HG03439 (cell line): Measurements from ENCODE around the gene PRSS1.

ENCODE experiments used
- ATAC-seq: cut with Tn5 transposase; IDR thresholded peaks from one replicate; pipeline ENCODE4 v1.9.1; 2021; ENCODE audit warnings: mild to moderate bottlenecking, moderate library complexity; ENCODE audit not compliant: unreplicated experiment

PRSS1 gene

DNA sequence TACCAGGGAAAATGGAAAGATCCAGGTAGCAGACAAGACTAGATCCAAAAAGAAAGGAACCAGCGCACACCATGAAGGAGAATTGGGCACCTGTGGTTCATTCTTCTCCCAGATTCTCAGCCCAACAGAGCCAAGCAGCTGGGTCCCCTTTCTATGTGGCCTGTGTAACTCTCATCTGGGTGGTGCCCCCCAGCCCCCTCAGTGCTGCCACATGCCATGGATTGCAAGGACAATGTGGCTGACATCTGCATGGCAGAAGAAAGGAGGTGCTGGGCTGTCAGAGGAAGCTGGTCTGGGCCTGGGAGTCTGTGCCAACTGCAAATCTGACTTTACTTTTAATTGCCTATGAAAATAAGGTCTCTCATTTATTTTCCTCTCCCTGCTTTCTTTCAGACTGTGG, 42.9 kb downstream of the PRSS1 start:
- no peak for ATAC-seq

DNA sequence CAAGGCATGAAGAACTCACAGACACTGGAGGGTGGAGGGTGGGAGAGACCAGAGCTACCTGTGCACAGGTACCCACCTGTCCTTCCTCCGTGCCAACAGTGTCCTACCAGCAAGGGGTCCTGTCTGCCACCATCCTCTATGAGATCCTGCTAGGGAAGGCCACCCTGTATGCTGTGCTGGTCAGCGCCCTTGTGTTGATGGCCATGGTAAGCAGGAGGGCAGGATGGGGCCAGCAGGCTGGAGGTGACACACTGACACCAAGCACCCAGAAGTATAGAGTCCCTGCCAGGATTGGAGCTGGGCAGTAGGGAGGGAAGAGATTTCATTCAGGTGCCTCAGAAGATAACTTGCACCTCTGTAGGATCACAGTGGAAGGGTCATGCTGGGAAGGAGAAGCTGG, 43.3 kb downstream of the PRSS1 start:
- no peak for ATAC-seq

DNA sequence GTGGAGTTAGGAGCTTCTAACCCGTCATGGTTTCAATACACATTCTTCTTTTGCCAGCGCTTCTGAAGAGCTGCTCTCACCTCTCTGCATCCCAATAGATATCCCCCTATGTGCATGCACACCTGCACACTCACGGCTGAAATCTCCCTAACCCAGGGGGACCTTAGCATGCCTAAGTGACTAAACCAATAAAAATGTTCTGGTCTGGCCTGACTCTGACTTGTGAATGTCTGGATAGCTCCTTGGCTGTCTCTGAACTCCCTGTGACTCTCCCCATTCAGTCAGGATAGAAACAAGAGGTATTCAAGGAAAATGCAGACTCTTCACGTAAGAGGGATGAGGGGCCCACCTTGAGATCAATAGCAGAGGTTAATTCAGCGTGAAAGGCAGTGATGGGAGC, 43.9 kb downstream of the PRSS1 start:
- no peak for ATAC-seq

- no peak for ATAC-seq
Observed at GRCh38 chr7:142795339-142795863, 46.1 kb downstream of the PRSS1 start.

- no peak for ATAC-seq
Observed at GRCh38 chr7:142796001-142796500, 46.8 kb downstream of the PRSS1 start.

DNA sequence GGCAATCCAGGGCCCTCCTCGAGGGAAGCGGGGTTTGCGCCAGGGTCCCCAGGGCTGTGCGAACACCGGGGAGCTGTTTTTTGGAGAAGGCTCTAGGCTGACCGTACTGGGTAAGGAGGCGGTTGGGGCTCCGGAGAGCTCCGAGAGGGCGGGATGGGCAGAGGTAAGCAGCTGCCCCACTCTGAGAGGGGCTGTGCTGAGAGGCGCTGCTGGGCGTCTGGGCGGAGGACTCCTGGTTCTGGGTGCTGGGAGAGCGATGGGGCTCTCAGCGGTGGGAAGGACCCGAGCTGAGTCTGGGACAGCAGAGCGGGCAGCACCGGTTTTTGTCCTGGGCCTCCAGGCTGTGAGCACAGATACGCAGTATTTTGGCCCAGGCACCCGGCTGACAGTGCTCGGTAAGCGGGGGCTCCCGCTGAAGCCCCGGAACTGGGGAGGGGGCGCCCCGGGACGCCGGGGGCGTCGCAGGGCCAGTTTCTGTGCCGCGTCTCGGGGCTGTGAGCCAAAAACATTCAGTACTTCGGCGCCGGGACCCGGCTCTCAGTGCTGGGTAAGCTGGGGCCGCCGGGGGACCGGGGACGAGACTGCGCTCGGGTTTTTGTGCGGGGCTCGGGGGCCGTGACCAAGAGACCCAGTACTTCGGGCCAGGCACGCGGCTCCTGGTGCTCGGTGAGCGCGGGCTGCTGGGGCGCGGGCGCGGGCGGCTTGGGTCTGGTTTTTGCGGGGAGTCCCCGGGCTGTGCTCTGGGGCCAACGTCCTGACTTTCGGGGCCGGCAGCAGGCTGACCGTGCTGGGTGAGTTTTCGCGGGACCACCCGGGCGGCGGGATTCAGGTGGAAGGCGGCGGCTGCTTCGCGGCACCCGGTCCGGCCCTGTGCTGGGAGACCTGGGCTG, 47.5 kb downstream of the PRSS1 start:
- peak; percentile 51 for ATAC-seq

- peak; percentile 34 for ATAC-seq
Observed at GRCh38 chr7:142797391-142798377, 48.4 kb downstream of the PRSS1 start.

DNA sequence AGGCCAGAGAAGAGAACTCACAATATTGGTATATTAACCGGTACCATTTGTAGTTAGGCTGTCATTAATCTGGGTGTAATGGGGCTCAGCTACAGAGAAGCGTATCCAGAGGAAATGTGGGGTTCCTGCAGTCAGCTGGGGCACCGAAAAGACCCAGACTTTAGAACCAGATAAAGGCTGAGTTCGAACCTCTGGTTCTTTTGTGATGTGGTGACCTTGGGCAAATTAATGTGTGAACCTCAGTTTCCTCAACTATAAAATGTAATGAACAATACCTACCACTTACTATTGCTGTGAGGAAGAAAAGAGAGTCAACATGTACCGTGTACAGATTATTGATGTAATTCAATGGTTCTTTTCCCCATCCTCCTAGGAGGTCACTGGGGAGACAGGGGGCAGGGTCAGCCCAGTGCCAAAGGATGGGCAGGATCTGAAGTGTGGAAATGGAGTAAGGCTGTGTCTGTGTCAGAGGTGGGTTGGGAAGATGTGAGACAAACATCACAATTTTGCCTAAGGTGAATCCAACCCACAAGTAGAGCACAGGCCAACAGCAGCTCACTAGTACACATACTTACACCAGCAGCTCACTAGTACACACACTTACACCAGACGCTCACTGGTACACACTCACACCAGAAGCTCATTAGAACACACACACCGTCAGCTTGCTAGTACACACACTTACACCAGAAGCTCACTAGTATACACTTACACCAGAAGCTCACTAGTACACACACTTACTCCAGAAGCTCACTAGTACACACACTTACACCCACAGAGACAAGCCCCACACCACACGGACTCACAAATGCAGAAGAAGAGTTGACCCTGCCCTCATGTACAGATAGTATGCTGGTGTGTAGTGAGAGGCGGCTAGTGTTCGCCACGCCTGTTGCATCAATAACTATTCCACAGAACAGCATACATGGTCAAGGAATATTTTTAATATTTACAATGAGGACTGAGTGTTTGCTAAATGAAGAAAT, 49.5 kb downstream of the PRSS1 start:
- ATAC-seq, result no peak

- no peak for ATAC-seq
Observed at GRCh38 chr7:142799437-142799835, 50.2 kb downstream of the PRSS1 start.

DNA sequence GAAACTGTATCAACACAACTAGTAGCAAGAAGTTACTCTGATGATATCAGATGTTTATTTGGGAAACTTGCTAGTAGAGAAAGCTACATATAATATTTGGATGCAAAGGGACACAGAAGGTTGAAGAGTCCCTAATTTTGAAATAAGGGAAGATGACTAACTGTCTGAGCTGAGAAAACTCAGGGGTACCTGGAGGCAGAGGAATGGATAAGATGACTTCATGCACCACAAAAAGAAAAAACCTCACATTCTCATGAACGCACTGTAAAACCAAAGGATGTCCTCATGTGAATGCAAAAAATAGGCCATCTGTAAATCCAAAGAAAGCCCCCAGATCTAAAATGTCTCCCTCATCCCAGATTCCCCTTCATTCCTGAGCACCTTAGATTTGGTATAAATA, 50.8 kb downstream of the PRSS1 start:
- ATAC-seq, result no peak

DNA sequence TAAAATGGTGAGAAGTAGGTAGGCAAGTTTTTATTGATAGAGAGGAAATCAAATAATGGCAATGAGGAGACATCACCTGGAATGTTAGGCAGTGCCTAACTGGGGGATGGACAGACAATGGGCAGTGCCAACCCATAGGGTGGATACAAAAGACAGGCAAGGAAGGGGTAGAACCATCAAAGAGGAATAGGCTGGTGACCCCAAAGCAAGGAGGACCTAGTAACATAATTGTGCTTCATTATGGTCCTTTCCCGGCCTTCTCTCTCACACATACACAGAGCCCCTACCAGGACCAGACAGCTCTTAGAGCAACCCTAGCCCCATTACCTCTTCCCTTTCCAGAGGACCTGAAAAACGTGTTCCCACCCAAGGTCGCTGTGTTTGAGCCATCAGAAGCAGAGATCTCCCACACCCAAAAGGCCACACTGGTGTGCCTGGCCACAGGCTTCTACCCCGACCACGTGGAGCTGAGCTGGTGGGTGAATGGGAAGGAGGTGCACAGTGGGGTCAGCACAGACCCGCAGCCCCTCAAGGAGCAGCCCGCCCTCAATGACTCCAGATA, 51.5 kb downstream of the PRSS1 start:
- ATAC-seq, result no peak

DNA sequence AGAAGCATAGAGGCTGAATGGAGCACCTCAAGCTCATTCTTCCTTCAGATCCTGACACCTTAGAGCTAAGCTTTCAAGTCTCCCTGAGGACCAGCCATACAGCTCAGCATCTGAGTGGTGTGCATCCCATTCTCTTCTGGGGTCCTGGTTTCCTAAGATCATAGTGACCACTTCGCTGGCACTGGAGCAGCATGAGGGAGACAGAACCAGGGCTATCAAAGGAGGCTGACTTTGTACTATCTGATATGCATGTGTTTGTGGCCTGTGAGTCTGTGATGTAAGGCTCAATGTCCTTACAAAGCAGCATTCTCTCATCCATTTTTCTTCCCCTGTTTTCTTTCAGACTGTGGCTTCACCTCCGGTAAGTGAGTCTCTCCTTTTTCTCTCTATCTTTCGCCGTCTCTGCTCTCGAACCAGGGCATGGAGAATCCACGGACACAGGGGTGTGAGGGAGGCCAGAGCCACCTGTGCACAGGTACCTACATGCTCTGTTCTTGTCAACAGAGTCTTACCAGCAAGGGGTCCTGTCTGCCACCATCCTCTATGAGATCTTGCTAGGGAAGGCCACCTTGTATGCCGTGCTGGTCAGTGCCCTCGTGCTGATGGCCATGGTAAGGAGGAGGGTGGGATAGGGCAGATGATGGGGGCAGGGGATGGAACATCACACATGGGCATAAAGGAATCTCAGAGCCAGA, 52.5 kb downstream of the PRSS1 start:
- ATAC-seq, result no peak

- ATAC-seq, result no peak
Observed at GRCh38 chr7:142802301-142802700, 53.0 kb downstream of the PRSS1 start.
